ENCODE data around the gene ZNF768.
"Not testable (repeated sequence)": the region's sequence is repeated elsewhere in the genome, so short reads cannot be mapped to it uniquely, and the experiment has no call there.

The ZNF768 gene

GRCh38 chr16:30533146-30533522 is 6.8 kb upstream of the ZNF768 start:
- no peak for DNase-seq (ENCODE audit: low read depth)

- no peak for DNase-seq (ENCODE audit: low read depth)
Observed at GRCh38 chr16:30532285-30533145, 6.1 kb upstream of the ZNF768 start.

- no peak for DNase-seq (ENCODE audit: low read depth)
Observed at GRCh38 chr16:30530163-30531037, 4.0 kb upstream of the ZNF768 start.

- DNase-seq (ENCODE audit: low read depth): no peak
Observed at GRCh38 chr16:30528799-30529457, 2.6 kb upstream of the ZNF768 start.

- DNase-seq (ENCODE audit: low read depth): no peak
Observed at GRCh38 chr16:30527635-30528178, 1.3 kb upstream of the ZNF768 start.

GRCh38 chr16:30526823-30527634 is 663 bp upstream of the ZNF768 start:
- peak; percentile 88 for DNase-seq (ENCODE audit: low read depth)

- no peak for DNase-seq (ENCODE audit: low read depth)
Observed at GRCh38 chr16:30525844-30526136, 576 bp downstream of the ZNF768 start.

GRCh38 chr16:30524575-30525568 is 1.5 kb downstream of the ZNF768 start:
- DNase-seq (ENCODE audit: low read depth): no peak

GRCh38 chr16:30523768-30524574 is 2.4 kb downstream of the ZNF768 start:
- DNase-seq (ENCODE audit: low read depth): no peak

GRCh38 chr16:30522702-30523463 is 3.5 kb downstream of the ZNF768 start:
- not testable (repeated sequence) for DNase-seq (ENCODE audit: low read depth)

- no peak for DNase-seq (ENCODE audit: low read depth)
Observed at GRCh38 chr16:30521873-30522641, 4.3 kb downstream of the ZNF768 start.

- no peak for DNase-seq (ENCODE audit: low read depth)
Observed at GRCh38 chr16:30521476-30521872, 4.9 kb downstream of the ZNF768 start.

GRCh38 chr16:30519120-30520049 is 7.0 kb downstream of the ZNF768 start:
- DNase-seq (ENCODE audit: low read depth): no peak

- no peak for DNase-seq (ENCODE audit: low read depth)
Observed at GRCh38 chr16:30518552-30518951, 7.8 kb downstream of the ZNF768 start.

- DNase-seq (ENCODE audit: low read depth): no peak
Observed at GRCh38 chr16:30515275-30515674, 11.1 kb downstream of the ZNF768 start.

GRCh38 chr16:30511509-30511908 is 14.9 kb downstream of the ZNF768 start:
- DNase-seq (ENCODE audit: low read depth): no peak

Data from stimulated activated CD8-positive, alpha-beta memory T cell treated with anti-CD3 and anti-CD28 coated beads, Interleukin-7, amount 100 ng/mL, for 24 hours (primary cell).